Left renal pelvis (tissue), 4 donors: ENCODE results near the gene OPTC. TPM values are rescaled to one million over a fixed set of nuclear protein-coding genes. Genes with fewer than 3 reads are reported as not detected.
A peak's percentile ranks its signal among the peaks of the same experiment; 100 is the strongest.
"Not testable (repeated sequence)": the region's sequence is repeated elsewhere in the genome, so short reads cannot be mapped to it uniquely, and the experiment has no call there.

Source experiments
- DNase-seq, 4 donors: peaks; one replicate each; pipeline ENCODE4 v3.0.0-alpha.2; 2013; ENCODE audit warnings: low read depth in 4 of 4, low spot score in 3 of 4
- polyA plus RNA-seq, 4 donors: library from polyadenylated mRNA; unstranded; fragments of 120-200 nt; gene quantifications; one replicate each; pipeline ENCODE4 v1.2.1, GENCODE V29; 2013; ENCODE audit not compliant: insufficient read length in 4 of 4

The OPTC gene
- polyA plus RNA-seq, 4 donors: 0.11 TPM; not detected in 3

- no peak for DNase-seq
Measured at GRCh38 chr1:203465146-203465798, 28.7 kb upstream of the OPTC start.

- DNase-seq: peak in 3 of 4 donors; percentile 59 to 60 (median 59)
Measured at GRCh38 chr1:203465948-203466347, 28.0 kb upstream of the OPTC start.

- not testable (repeated sequence) for DNase-seq
Measured at GRCh38 chr1:203466906-203467549, 26.9 kb upstream of the OPTC start.

GRCh38 chr1:203467550-203467921 lies 26.4 kb upstream of the OPTC start:
- no peak for DNase-seq

GRCh38 chr1:203468326-203468725 lies 25.6 kb upstream of the OPTC start:
- DNase-seq: no peak

- DNase-seq: no peak
Measured at GRCh38 chr1:203470240-203470639, 23.7 kb upstream of the OPTC start.

GRCh38 chr1:203471841-203472240 lies 22.1 kb upstream of the OPTC start:
- DNase-seq: no peak

GRCh38 chr1:203473281-203473680 lies 20.7 kb upstream of the OPTC start:
- no peak for DNase-seq

GRCh38 chr1:203473781-203474305 lies 20.1 kb upstream of the OPTC start:
- no peak for DNase-seq

GRCh38 chr1:203475012-203475981 lies 18.7 kb upstream of the OPTC start, which contains the start of gene PRELP:
Gene PRELP (plus strand): TSS chr1:203475806. CDS start chr1:203483185, 7,379 bp downstream.
- no peak for DNase-seq

- DNase-seq: no peak
Measured at GRCh38 chr1:203476216-203476814, 17.6 kb upstream of the OPTC start.

- no peak for DNase-seq
Measured at GRCh38 chr1:203477748-203478147, 16.2 kb upstream of the OPTC start.

GRCh38 chr1:203478231-203478630 lies 15.7 kb upstream of the OPTC start:
- no peak for DNase-seq

- no peak for DNase-seq
Measured at GRCh38 chr1:203478986-203479385, 15.0 kb upstream of the OPTC start.

- DNase-seq: no peak
Measured at GRCh38 chr1:203479646-203480045, 14.3 kb upstream of the OPTC start.

GRCh38 chr1:203480084-203480483 lies 13.9 kb upstream of the OPTC start:
- DNase-seq: no peak

- no peak for DNase-seq
Measured at GRCh38 chr1:203480525-203481084, 13.3 kb upstream of the OPTC start.

- DNase-seq: no peak
Measured at GRCh38 chr1:203481196-203481595, 12.8 kb upstream of the OPTC start.

GRCh38 chr1:203486618-203487370 lies 7.2 kb upstream of the OPTC start:
- DNase-seq: no peak

- no peak for DNase-seq
Measured at GRCh38 chr1:203488539-203488938, 5.4 kb upstream of the OPTC start.
